Measurements from ENCODE around the gene E4F1. TPM values are rescaled to one million over a fixed set of nuclear protein-coding genes. Genes with fewer than 3 reads are reported as not detected.

Gene E4F1
- total and polyA plus RNA-seq, 2 of the 13 experiments (the other 11 are each of a cell fraction or from before 2014, with no cell fraction given), result 13.8 to 19.5 TPM

DNA sequence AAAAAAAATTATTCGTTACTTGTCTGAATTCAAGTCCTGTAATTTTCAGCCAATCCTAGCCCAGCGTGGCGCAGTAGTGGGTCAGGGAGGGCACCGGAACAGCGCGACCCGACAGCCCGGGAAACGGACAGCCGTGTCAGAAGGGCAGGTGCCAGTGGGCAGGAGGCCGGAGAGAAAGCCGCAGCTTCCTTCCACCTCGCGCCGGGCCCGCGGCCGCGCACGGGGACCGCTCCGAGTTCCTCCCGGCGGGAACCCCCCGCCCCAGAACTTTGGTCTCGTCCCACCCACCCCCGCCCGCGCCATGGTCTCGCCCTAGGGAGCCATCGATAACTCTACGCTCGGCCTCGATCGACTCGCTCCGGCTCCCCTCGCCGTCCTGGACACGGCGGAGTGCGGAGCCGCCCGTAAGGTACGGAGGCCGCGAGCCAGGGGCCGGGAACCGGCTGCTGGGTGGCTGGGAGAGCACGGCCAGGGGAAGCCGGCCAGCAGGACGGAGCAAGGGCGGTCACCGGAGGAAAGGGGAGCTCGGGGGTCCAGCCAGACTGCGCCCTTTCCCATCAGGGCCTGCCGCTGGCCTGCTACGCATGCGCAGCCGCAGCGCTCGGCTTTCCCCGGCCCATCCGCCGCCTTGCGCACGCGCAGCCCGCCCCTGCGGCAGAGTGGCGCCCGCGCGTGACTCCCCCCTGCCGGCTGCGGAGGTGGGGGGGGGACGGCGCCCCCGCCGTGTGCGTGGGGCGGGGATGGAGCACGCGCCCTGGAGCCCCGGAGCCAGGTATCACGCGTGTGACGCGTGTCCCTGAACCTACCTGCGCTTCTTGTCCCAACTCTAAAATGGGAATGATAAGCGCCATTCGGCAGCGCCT, 18.1 kb upstream of the E4F1 start, which contains the start of gene MLST8 (continued):
- TF ChIP-seq EEA1 (CRISPR knock-in tag; IDR thresholded peaks at IDR 0.05; ENCODE audit: borderline replicate concordance) (peak; percentile 90), ZSCAN9 (CRISPR knock-in tag; IDR thresholded peaks at IDR 0.05; ENCODE audit: borderline replicate concordance) (peak; percentile 62; the same call in 1 of the 2 replicates), ZBTB42 (CRISPR knock-in tag; IDR thresholded peaks at IDR 0.05) (no peak), FOXK2 (IDR thresholded peaks at IDR 0.05) (peak; percentile 86), HDAC1 (CRISPR knock-in tag; IDR thresholded peaks at IDR 0.05) (peak; percentile 27), ZNF839 (CRISPR knock-in tag; IDR thresholded peaks at IDR 0.05; ENCODE audit: borderline replicate concordance) (0 out of 2 replicates have a peak, but pooled peaks have one; percentile 15), KDM5B (CRISPR knock-in tag; IDR thresholded peaks at IDR 0.05; ENCODE audit: borderline replicate concordance) (peak; percentile 83; the same call in 1 of the 2 replicates), ZNF781 (CRISPR knock-in tag; IDR thresholded peaks at IDR 0.05; ENCODE audit: borderline replicate concordance, not compliant biosample characterization) (no peak), ZBTB7A (CRISPR knock-in tag; IDR thresholded peaks at IDR 0.05) (peak; percentile 56; the same call in 1 of the 2 replicates), ZNF30 (CRISPR knock-in tag; IDR thresholded peaks at IDR 0.05) (peak; percentile 75; the same call in 1 of the 2 replicates), ETV5 (CRISPR knock-in tag; IDR thresholded peaks at IDR 0.05; ENCODE audit: borderline replicate concordance) (peak; percentile 9; the same call in 1 of the 2 replicates), REL (CRISPR knock-in tag; conservative IDR thresholded peaks at IDR 0.05) (0 out of 2 replicates have a peak, but pooled peaks have one; percentile 27), PHF5A (CRISPR knock-in tag; IDR thresholded peaks at IDR 0.05; ENCODE audit: low read depth, unreplicated experiment) (no peak), ATF7-NPFF (CRISPR knock-in tag; IDR thresholded peaks at IDR 0.05; ENCODE audit: low read depth) (0 out of 2 replicates have a peak, but pooled peaks have one; percentile 65), NBN (conservative IDR thresholded peaks at IDR 0.05) (no peak), ARNT (IDR thresholded peaks at IDR 0.05) (no peak), CREM (IDR thresholded peaks at IDR 0.05) (peak; percentile 22; the same call in 1 of the 2 replicates), CREM (CRISPR knock-in tag; IDR thresholded peaks at IDR 0.05) (no peak), RBM39 (IDR thresholded peaks at IDR 0.05; ENCODE audit: low read depth, low read length, poor library complexity, severe bottlenecking) (no peak), ZNF326 (CRISPR knock-in tag; IDR thresholded peaks at IDR 0.05; ENCODE audit: borderline replicate concordance) (no peak)
- TF ChIP-seq, protein P1, sequence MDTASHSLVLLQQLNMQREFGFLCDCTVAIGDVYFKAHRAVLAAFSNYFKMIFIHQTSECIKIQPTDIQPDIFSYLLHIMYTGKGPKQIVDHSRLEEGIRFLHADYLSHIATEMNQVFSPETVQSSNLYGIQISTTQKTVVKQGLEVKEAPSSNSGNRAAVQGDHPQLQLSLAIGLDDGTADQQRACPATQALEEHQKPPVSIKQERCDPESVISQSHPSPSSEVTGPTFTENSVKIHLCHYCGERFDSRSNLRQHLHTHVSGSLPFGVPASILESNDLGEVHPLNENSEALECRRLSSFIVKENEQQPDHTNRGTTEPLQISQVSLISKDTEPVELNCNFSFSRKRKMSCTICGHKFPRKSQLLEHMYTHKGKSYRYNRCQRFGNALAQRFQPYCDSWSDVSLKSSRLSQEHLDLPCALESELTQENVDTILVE (CRISPR knock-in tag; IDR thresholded peaks at IDR 0.05), result peak; percentile 54; the same call in 1 of the 2 replicates
- TF ChIP-seq, protein P2, sequence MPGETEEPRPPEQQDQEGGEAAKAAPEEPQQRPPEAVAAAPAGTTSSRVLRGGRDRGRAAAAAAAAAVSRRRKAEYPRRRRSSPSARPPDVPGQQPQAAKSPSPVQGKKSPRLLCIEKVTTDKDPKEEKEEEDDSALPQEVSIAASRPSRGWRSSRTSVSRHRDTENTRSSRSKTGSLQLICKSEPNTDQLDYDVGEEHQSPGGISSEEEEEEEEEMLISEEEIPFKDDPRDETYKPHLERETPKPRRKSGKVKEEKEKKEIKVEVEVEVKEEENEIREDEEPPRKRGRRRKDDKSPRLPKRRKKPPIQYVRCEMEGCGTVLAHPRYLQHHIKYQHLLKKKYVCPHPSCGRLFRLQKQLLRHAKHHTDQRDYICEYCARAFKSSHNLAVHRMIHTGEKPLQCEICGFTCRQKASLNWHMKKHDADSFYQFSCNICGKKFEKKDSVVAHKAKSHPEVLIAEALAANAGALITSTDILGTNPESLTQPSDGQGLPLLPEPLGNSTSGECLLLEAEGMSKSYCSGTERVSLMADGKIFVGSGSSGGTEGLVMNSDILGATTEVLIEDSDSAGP (CRISPR knock-in tag; IDR thresholded peaks at IDR 0.05; ENCODE audit: borderline replicate concordance), result peak; percentile 61; the same call in 1 of the 2 replicates
- TF ChIP-seq, protein P3, sequence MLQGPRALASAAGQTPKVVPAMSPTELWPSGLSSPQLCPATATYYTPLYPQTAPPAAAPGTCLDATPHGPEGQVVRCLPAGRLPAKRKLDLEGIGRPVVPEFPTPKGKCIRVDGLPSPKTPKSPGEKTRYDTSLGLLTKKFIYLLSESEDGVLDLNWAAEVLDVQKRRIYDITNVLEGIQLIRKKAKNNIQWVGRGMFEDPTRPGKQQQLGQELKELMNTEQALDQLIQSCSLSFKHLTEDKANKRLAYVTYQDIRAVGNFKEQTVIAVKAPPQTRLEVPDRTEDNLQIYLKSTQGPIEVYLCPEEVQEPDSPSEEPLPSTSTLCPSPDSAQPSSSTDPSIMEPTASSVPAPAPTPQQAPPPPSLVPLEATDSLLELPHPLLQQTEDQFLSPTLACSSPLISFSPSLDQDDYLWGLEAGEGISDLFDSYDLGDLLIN (CRISPR knock-in tag; IDR thresholded peaks at IDR 0.05; ENCODE audit: borderline replicate concordance), result peak; percentile 21; the same call in 1 of the 2 replicates
- TF ChIP-seq, protein P4, sequence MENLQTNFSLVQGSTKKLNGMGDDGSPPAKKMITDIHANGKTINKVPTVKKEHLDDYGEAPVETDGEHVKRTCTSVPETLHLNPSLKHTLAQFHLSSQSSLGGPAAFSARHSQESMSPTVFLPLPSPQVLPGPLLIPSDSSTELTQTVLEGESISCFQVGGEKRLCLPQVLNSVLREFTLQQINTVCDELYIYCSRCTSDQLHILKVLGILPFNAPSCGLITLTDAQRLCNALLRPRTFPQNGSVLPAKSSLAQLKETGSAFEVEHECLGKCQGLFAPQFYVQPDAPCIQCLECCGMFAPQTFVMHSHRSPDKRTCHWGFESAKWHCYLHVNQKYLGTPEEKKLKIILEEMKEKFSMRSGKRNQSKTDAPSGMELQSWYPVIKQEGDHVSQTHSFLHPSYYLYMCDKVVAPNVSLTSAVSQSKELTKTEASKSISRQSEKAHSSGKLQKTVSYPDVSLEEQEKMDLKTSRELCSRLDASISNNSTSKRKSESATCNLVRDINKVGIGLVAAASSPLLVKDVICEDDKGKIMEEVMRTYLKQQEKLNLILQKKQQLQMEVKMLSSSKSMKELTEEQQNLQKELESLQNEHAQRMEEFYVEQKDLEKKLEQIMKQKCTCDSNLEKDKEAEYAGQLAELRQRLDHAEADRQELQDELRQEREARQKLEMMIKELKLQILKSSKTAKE (CRISPR knock-in tag; IDR thresholded peaks at IDR 0.05; ENCODE audit: borderline replicate concordance), result 0 out of 2 replicates have a peak, but pooled peaks have one; percentile 41
